Heart left ventricle (tissue), 13 donors: ENCODE results near the gene DYNC2H1.

Experiments
- POLR2A ChIP-seq, 2 donors: fragments of 450-650 bp; IDR thresholded peaks; one replicate each; pipeline ENCODE4 v1.6.1; 2017; ENCODE audit warnings: antibody characterized with exemption in 2 of 2, mild to moderate bottlenecking in 2 of 2, moderate library complexity in 2 of 2
- TF ChIP-seq, protein P1 (sequence below), 12 donors: fragments of 200-600 bp; sonication (generic) in 4 of 12; IDR thresholded peaks; one replicate each; pipeline versions ENCODE4 v1.5.0 to v1.8.0; 2018 to 2022; ENCODE audit warnings: antibody characterized with exemption in 12 of 12, mild to moderate bottlenecking in 5 of 12
- donor health status: ischemic (EF 13 %, LVEDD 7.1; RV severe dilation, severe dysfunction).
- donor health status: DM: no; HTN: yes; CAD: no.
- donor health status: DM: no; HTN: no; CAD: no.
- donor health status: ischemic (EF 25% LVEDD 6.9; RV normal size, moderate dysfunction).
- donor health status: ischemic (EF 25% LVEDD 5.7; RV mildly dilated, moderate dysfunction).
- donor health status: ischemic (EF 35%, LVEDD 5.7; RV mildly dilated, moderate dysfunction).
- donor health status: nonischemic (EF 11% LVEDD 7.7; RV severe dilation, severe dysfunction).
- donor health status: DM: yes; HTN: yes; CAD: no.
- donor health status: PGD.
- donor health status: ischemic (EF 29% LVEDD 5.4; RV normal size, mild dysfunction).
- donor health status: nonischemic (EF 23%, LVEDD 6.1; RV moderate dilation, normal function).

DNA sequence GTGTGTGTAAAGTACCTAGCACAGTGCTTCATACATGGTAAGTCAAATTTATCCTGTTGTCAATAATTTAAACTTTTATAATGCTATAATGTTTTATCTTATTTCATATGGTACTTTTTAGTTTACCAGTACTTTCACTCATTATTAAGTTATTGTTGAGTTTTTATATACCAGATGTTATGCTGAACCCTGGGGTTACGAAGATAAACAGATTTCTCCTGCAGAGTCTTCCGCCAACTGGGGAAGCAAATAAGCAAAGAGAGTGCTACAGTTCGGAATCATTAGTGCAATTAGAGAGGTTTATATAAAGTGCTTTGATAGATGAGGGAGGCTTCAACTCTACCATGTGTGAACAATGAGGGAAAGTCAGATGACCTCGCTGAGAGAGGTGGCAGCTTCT, 362.3 kb downstream of the DYNC2H1 start:
- TF ChIP-seq, protein P1, sequence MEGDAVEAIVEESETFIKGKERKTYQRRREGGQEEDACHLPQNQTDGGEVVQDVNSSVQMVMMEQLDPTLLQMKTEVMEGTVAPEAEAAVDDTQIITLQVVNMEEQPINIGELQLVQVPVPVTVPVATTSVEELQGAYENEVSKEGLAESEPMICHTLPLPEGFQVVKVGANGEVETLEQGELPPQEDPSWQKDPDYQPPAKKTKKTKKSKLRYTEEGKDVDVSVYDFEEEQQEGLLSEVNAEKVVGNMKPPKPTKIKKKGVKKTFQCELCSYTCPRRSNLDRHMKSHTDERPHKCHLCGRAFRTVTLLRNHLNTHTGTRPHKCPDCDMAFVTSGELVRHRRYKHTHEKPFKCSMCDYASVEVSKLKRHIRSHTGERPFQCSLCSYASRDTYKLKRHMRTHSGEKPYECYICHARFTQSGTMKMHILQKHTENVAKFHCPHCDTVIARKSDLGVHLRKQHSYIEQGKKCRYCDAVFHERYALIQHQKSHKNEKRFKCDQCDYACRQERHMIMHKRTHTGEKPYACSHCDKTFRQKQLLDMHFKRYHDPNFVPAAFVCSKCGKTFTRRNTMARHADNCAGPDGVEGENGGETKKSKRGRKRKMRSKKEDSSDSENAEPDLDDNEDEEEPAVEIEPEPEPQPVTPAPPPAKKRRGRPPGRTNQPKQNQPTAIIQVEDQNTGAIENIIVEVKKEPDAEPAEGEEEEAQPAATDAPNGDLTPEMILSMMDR (IDR thresholded peaks at IDR 0.05): no peak
- no peak for TF ChIP-seq POLR2A (IDR thresholded peaks at IDR 0.05)
